ENCODE measurements around the gene JADE1. TPM values are rescaled to one million over a fixed set of nuclear protein-coding genes. Genes with fewer than 3 reads are reported as not detected.

JADE1 gene
- total RNA-seq, 1 experiment from 2014 or later, result 39.3 TPM

- POLR2A ChIA-PET (ENCODE audit: low non-redundant PET), result no interaction called here
- no peaks in the 10 kb centered on the region for H3K27me3 ChIP-seq (replicated peaks; ENCODE audit: insufficient read depth, low read depth, low read length, poor library complexity)
- H3K27ac ChIP-seq (ENCODE audit: low read depth, low read length, poor library complexity, severe bottlenecking), result no peak overlapping the region
- H3K9me3 ChIP-seq (ENCODE audit: low read depth, low read length, poor library complexity, severe bottlenecking), result no peaks in the 10 kb centered on the region
- intact Hi-C loops (cut with micrococcal nuclease; ENCODE audit: unreplicated experiment), result no loop called here
- no TSS peak for BruUV-seq (replicated peaks)
- CTCF ChIA-PET, result no interaction called here
- H3K4me3 ChIP-seq (ENCODE audit: low read depth, low read length, poor library complexity, severe bottlenecking), result no peak overlapping the region
- no peak for TF ChIP-seq CTCF (conservative IDR thresholded peaks at IDR 0.05; ENCODE audit: low read depth, low read length)
- TF ChIP-seq EZH2 (IDR thresholded peaks at IDR 0.05; ENCODE audit: borderline replicate concordance, low read depth, low read length, poor library complexity, severe bottlenecking), result no peak
- H3K36me3 ChIP-seq (ENCODE audit: insufficient read depth, low read length, poor library complexity, severe bottlenecking), result peaks cover 9% of the 10 kb centered on the region
- peaks cover 11% of the 10 kb centered on the region for H3K4me1 ChIP-seq (ENCODE audit: insufficient read depth, low read length, poor library complexity, severe bottlenecking)
- DNase-seq (ENCODE audit: low spot score), result no peak
Measured at GRCh38 chr4:128837198-128837597, 27.7 kb downstream of the JADE1 start.

GRCh38 chr4:128837679-128838078 is 28.2 kb downstream of the JADE1 start:
- TF ChIP-seq CTCF (conservative IDR thresholded peaks at IDR 0.05; ENCODE audit: low read depth, low read length) (no peak), EZH2 (IDR thresholded peaks at IDR 0.05; ENCODE audit: borderline replicate concordance, low read depth, low read length, poor library complexity, severe bottlenecking) (no peak)
- Histone ChIP-seq H3K9me3 (ENCODE audit: low read depth, low read length, poor library complexity, severe bottlenecking) (no peaks in the 10 kb centered on the region), H3K27me3 (replicated peaks; ENCODE audit: insufficient read depth, low read depth, low read length, poor library complexity) (no peaks in the 10 kb centered on the region), H3K4me3 (ENCODE audit: low read depth, low read length, poor library complexity, severe bottlenecking) (no peak overlapping the region), H3K27ac (ENCODE audit: low read depth, low read length, poor library complexity, severe bottlenecking) (no peak overlapping the region), H3K36me3 (ENCODE audit: insufficient read depth, low read length, poor library complexity, severe bottlenecking) (peaks cover 9% of the 10 kb centered on the region), H3K4me1 (ENCODE audit: insufficient read depth, low read length, poor library complexity, severe bottlenecking) (peaks cover 11% of the 10 kb centered on the region)
- no TSS peak for BruUV-seq (replicated peaks)
- ChIA-PET POLR2A (ENCODE audit: low non-redundant PET) (no interaction called here), CTCF (no interaction called here)
- intact Hi-C loops (cut with micrococcal nuclease; ENCODE audit: unreplicated experiment), result no loop called here
- DNase-seq (ENCODE audit: low spot score), result no peak

- Histone ChIP-seq H3K27me3 (replicated peaks; ENCODE audit: insufficient read depth, low read depth, low read length, poor library complexity) (no peaks in the 10 kb centered on the region), H3K36me3 (ENCODE audit: insufficient read depth, low read length, poor library complexity, severe bottlenecking) (peaks cover 35% of the 10 kb centered on the region), H3K4me1 (ENCODE audit: insufficient read depth, low read length, poor library complexity, severe bottlenecking) (peaks cover 11% of the 10 kb centered on the region), H3K9me3 (ENCODE audit: low read depth, low read length, poor library complexity, severe bottlenecking) (no peaks in the 10 kb centered on the region), H3K4me3 (ENCODE audit: low read depth, low read length, poor library complexity, severe bottlenecking) (no peak overlapping the region), H3K27ac (ENCODE audit: low read depth, low read length, poor library complexity, severe bottlenecking) (no peak overlapping the region)
- TF ChIP-seq CTCF (conservative IDR thresholded peaks at IDR 0.05; ENCODE audit: low read depth, low read length) (no peak), EZH2 (IDR thresholded peaks at IDR 0.05; ENCODE audit: borderline replicate concordance, low read depth, low read length, poor library complexity, severe bottlenecking) (no peak)
- intact Hi-C loops (cut with micrococcal nuclease; ENCODE audit: unreplicated experiment), result no loop called here
- CTCF ChIA-PET, result no interaction called here
- BruUV-seq (replicated peaks), result no TSS peak
- POLR2A ChIA-PET (ENCODE audit: low non-redundant PET), result no interaction called here
- DNase-seq (ENCODE audit: low spot score), result no peak
Measured at GRCh38 chr4:128840711-128841318, 31.3 kb downstream of the JADE1 start.

Data from A673 (cell line).